Measurements from ENCODE around the gene RAB27A. TPM values are rescaled to one million over a fixed set of nuclear protein-coding genes. Genes with fewer than 3 reads are reported as not detected.
"Not testable (repeated sequence)": the region's sequence is repeated elsewhere in the genome, so short reads cannot be mapped to it uniquely, and the experiment has no call there.

The RAB27A gene
- total RNA-seq, 1 donor from 2014 or later: 5.8 TPM

DNA sequence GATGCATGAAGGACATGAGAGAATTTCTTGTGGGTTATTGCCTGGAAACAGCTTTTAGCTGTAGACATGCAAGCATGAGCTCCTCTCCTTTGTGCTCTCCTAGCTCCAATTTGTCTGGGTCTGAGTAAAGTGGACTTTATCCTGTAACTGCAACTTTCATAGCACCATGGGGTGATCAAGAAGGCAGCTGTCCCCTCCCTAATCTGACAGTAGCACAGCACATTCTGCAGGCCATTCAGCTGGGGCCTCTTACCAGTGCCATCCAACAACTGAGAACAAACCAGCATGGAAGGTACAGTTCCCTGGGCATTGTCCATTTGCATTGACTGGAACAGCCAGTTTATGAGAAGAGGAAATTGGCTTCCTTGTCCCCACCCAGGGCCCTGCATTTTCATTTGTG lies 7.7 kb upstream of the RAB27A start:
- intact Hi-C loops (cut with micrococcal nuclease): no loop called here
- Histone ChIP-seq H3K27ac (replicated peaks) (no peak overlapping the region), H3K36me3 (no peaks in the 10 kb centered on the region), H3K4me1 (no peaks in the 10 kb centered on the region), H3K4me3 (no peak overlapping the region), H3K27me3 (ENCODE audit: low read depth) (no peaks in the 10 kb centered on the region), H3K9me3 (replicated peaks) (no peaks in the 10 kb centered on the region)
- DNase-seq: no peak
- TF ChIP-seq, protein P1, sequence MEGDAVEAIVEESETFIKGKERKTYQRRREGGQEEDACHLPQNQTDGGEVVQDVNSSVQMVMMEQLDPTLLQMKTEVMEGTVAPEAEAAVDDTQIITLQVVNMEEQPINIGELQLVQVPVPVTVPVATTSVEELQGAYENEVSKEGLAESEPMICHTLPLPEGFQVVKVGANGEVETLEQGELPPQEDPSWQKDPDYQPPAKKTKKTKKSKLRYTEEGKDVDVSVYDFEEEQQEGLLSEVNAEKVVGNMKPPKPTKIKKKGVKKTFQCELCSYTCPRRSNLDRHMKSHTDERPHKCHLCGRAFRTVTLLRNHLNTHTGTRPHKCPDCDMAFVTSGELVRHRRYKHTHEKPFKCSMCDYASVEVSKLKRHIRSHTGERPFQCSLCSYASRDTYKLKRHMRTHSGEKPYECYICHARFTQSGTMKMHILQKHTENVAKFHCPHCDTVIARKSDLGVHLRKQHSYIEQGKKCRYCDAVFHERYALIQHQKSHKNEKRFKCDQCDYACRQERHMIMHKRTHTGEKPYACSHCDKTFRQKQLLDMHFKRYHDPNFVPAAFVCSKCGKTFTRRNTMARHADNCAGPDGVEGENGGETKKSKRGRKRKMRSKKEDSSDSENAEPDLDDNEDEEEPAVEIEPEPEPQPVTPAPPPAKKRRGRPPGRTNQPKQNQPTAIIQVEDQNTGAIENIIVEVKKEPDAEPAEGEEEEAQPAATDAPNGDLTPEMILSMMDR (IDR thresholded peaks at IDR 0.05; ENCODE audit: borderline replicate concordance): no peak

GRCh38 chr15:55290528-55291057 lies 980 bp upstream of the RAB27A start:
- DNase-seq: peak; percentile 82
- H3K36me3 ChIP-seq: no peaks in the 10 kb centered on the region
- peak overlapping the region; percentile 90 for H3K27ac ChIP-seq (replicated peaks)
- peaks cover 24% of the 10 kb centered on the region for H3K4me1 ChIP-seq
- H3K4me3 ChIP-seq: peak overlapping the region; percentile 85
- no peaks in the 10 kb centered on the region for H3K27me3 ChIP-seq (ENCODE audit: low read depth)
- TF ChIP-seq, protein P1 (IDR thresholded peaks at IDR 0.05; ENCODE audit: borderline replicate concordance): peak; percentile 90
- intact Hi-C loops (cut with micrococcal nuclease): loop anchor here (5.0 kb wide), 1 partner anchor 73 kb away; no protein-coding TSS in a partner anchor
- H3K9me3 ChIP-seq (replicated peaks): no peaks in the 10 kb centered on the region

DNA sequence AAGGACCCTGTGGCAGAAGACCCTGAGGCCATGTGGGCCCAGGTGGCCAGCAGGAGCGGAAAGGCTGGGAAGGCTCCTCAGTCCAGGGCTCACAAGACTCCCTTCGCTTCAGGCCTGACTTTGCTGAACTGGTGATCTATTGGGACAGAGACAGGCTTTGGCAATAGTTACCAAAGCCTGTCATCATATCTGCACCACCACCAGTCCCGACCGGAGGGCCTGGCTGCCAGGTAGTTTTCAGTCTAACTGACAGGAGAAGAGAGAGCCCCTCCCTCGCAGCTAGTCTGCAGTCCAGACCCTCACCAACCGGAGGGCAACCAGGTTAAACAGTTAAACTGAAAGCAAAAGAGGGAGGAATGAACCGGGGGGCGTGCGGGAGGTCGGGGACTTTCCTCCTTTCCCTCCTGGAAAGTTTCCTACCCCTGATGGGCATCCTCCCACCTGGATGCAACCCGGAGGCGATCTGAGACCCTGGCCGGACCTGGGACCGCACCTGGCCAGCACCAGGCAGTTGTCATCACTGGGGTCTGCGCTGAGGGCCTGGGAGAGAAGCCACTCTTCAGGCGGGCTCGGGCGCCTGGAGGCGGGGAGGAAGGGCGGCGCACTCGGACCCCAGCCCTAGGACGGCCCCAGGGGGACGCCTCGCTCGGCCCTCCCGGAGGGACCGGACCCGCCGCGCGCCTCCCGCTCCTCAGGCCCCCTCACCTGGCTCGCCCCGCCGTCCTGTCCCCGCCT lies 435 bp downstream of the RAB27A start:
- H3K4me3 ChIP-seq: peak overlapping the region; percentile 85
- TF ChIP-seq, protein P1 (IDR thresholded peaks at IDR 0.05; ENCODE audit: borderline replicate concordance): no peak
- intact Hi-C loops (cut with micrococcal nuclease): no loop called here
- peak; percentile 18 for DNase-seq
- peak overlapping the region; percentile 90 for H3K27ac ChIP-seq (replicated peaks)
- peaks cover 24% of the 10 kb centered on the region for H3K4me1 ChIP-seq
- no peaks in the 10 kb centered on the region for H3K9me3 ChIP-seq (replicated peaks)
- no peaks in the 10 kb centered on the region for H3K36me3 ChIP-seq
- no peaks in the 10 kb centered on the region for H3K27me3 ChIP-seq (ENCODE audit: low read depth)

DNA sequence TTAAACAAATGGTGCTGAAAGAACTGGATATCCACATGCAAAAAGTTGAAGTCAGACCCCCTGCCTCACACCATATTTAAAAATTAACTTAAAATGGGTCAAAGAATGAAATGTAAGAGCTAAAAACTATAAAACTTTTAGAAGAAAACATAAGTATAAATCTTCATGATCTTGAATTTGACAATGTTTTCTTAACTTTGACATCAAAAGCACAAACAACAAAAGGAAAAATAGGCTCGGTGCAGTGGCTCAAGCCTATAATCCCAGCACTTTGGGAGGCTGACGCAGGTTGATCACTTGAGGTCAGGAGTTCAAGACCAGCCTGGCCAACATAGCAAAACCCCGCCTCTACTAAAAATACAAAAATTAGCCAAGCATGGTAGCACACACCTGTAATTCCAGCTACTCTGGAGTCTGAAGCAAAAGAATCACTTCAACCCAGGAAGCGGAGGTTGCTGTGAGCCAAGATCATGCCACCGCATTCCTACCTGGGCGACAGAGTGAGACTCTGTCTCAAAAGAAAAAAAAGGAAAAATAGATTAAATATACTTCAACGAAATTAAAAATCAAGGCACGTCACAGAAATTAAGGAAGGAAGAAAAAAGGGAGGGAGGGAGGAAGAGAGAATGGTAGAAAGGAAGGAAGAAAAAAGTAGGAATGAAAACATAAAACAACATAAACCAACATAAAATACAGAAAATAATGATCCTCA lies 1.5 kb downstream of the RAB27A start:
- DNase-seq: no peak
- no peaks in the 10 kb centered on the region for H3K27me3 ChIP-seq (ENCODE audit: low read depth)
- no peaks in the 10 kb centered on the region for H3K36me3 ChIP-seq
- peak overlapping the region; percentile 85 for H3K4me3 ChIP-seq
- no peaks in the 10 kb centered on the region for H3K9me3 ChIP-seq (replicated peaks)
- intact Hi-C loops (cut with micrococcal nuclease): no loop called here
- H3K27ac ChIP-seq (replicated peaks): no peak overlapping the region
- H3K4me1 ChIP-seq: peaks cover 24% of the 10 kb centered on the region
- TF ChIP-seq, protein P1 (IDR thresholded peaks at IDR 0.05; ENCODE audit: borderline replicate concordance): no peak

DNA sequence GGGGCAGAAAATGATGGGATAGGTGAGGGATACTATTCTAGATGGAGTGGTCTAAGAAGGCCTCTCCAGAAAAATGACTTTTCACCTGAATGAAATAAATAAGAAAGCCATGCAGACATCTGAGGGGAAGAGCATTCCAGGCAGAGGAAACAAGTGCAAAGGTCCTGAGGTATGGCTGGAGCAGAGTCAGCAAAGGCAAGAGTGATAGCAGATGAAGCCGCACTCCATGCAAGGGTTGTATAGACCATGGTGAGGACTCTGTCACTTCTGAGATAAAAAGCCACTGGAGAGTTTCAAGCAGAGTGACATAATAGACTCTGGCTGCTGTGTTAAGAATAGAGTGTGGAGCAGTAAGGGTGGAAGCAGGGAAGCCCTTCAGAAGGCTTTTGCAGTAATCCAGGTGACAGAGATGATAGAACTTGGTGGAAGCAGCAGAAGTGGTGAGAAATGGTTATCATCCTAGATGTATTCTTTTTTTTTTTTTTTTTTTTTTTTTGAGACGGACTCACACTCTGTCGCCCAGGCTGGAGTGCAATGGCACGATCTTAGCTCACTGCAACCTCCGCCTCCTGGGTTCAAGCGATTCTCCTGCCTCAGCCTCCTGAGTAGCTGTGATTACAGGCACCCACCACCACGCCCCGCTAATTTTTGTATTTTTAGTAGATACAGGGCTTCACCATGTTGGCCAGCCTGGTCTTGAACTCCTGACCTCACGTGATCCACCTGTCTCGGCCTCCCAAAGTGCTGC lies 3.0 kb downstream of the RAB27A start:
- H3K4me3 ChIP-seq; H3K36me3 ChIP-seq; H3K9me3 ChIP-seq (replicated peaks); H3K27me3 ChIP-seq (ENCODE audit: low read depth); H3K27ac ChIP-seq (replicated peaks); DNase-seq; intact Hi-C loops (cut with micrococcal nuclease): not testable (repeated sequence)
- peaks cover 24% of the 10 kb centered on the region for H3K4me1 ChIP-seq

Data from left ventricle myocardium inferior (tissue), 1 donor.